HCT116 (cell line): Measurements from ENCODE around the gene CAMKK1. TPM values are rescaled to one million over a fixed set of nuclear protein-coding genes. Genes with fewer than 3 reads are reported as not detected.
A peak's percentile ranks its signal among the peaks of the same experiment; 100 is the strongest.

Experiments used
- ATAC-seq: fragments of 200-7000 bp; cut with Tn5 transposase; 2 replicates; pipeline ENCODE4 v1.9.1; 2020; ENCODE audit warnings: mild to moderate bottlenecking, moderate library complexity
- BruUV-seq: library from RNA; stranded (reverse); fragments of 400-500 nt; replicated peaks from 2 replicates; lab custom pipeline; 2021; lab: Mats Ljungman, UMichigan
- CTCF ChIA-PET: fragments of 300-600 bp; sonication (Branson Sonifier 250); formaldehyde crosslinking; loops from one replicate; lab custom pipeline; 2021; ENCODE audit warnings: antibody characterized with exemption; lab: Charles Lee
- POLR2A ChIA-PET: fragments of 300-600, 350-600 bp; sonication (Branson Sonifier 250); formaldehyde crosslinking; loops from one replicate; lab custom pipeline; 2021; ENCODE audit warnings: antibody characterized with exemption; lab: Charles Lee
- RAD21 ChIA-PET, 2 experiments: fragments of 300-600 bp; sonication (Branson Sonifier 250); formaldehyde crosslinking; loops; one replicate each; lab custom pipeline; 2023; ENCODE audit warnings: low total read pairs in 2 of 2; ENCODE audit not compliant: uncharacterized antibody in 2 of 2, unreplicated experiment in 2 of 2, low non-redundant PET in 1 of 2; lab: Charles Lee
- DNase-seq: peaks from one replicate; pipeline ENCODE4 v3.0.0-alpha.2; 2010; ENCODE audit warnings: low read depth, low spot score
- H2AFZ ChIP-seq: fragments of 200-600 bp; shearing (Covaris generic), sonication (generic); 2 replicates; pipeline ENCODE4 v1.6.1; 2017; ENCODE audit warnings: low read depth, mixed run types, mixed read lengths, antibody characterized with exemption, low read length; ENCODE audit not compliant: poor library complexity, severe bottlenecking
- H3K27ac ChIP-seq: 2 replicates; pipeline ENCODE4 v1.5.1; 2012; ENCODE audit warnings: low read depth, low read length
- H3K27me3 ChIP-seq: fragments of 200-600 bp; sonication (generic); 2 replicates; pipeline ENCODE4 v1.6.1; 2016; ENCODE audit warnings: mixed run types, low read length, mixed read lengths; ENCODE audit not compliant: insufficient read depth
- H3K36me3 ChIP-seq, 2 experiments: fragments of 200-500 bp in 1 of 2; fragments of 200-600 bp in 1 of 2; sonication (Bioruptor generic) in 1 of 2; sonication (generic) in 1 of 2; 2 replicates each; pipeline versions ENCODE4 v1.5.1 to v1.6.1; 2014 to 2016; ENCODE audit warnings: low read length in 2 of 2, inconsistent platforms in 1 of 2, mixed read lengths in 1 of 2, mixed run types in 1 of 2; ENCODE audit not compliant: insufficient read depth in 2 of 2, control insufficient read depth in 1 of 2
- H3K4me1 ChIP-seq, 2 experiments: fragments of 200-600 bp in 1 of 2; sonication (generic) in 1 of 2; 2 replicates each; pipeline versions ENCODE4 v1.5.1 to v1.6.1; 2012 to 2017; ENCODE audit warnings: low read length in 2 of 2, inconsistent platforms in 1 of 2, mild to moderate bottlenecking in 1 of 2, mixed read lengths in 1 of 2, mixed run types in 1 of 2, moderate library complexity in 1 of 2; ENCODE audit not compliant: insufficient read depth in 2 of 2, control insufficient read depth in 1 of 2
- H3K4me2 ChIP-seq: fragments of 200-600 bp; sonication (generic); 2 replicates; pipeline ENCODE4 v1.6.1; 2017; ENCODE audit warnings: mixed run types, low read length, mixed read lengths
- H3K4me3 ChIP-seq, 2 experiments: fragments of 200-600 bp in 1 of 2; sonication (generic) in 1 of 2; replicated peaks in 1 of 2; 2 replicates each; pipeline ENCODE4 v1.5.1; 2011 to 2016; ENCODE audit warnings: low read length in 2 of 2, control low read depth in 1 of 2, low read depth in 1 of 2, mild to moderate bottlenecking in 1 of 2, mixed read lengths in 1 of 2, mixed run types in 1 of 2
- H3K79me2 ChIP-seq: fragments of 200-600 bp; sonication (generic); 2 replicates; pipeline ENCODE4 v1.6.1; 2017; ENCODE audit warnings: mild to moderate bottlenecking, mixed run types, low read length, moderate library complexity, mixed read lengths; ENCODE audit not compliant: insufficient read depth
- H3K9ac ChIP-seq: fragments of 200-600 bp; sonication (generic); 2 replicates; pipeline ENCODE4 v1.6.1; 2016; ENCODE audit warnings: low read length, mixed read lengths
- H3K9me2 ChIP-seq: fragments of 200-600 bp; sonication (generic), shearing (Covaris generic); 2 replicates; pipeline ENCODE4 v1.6.1; 2017; ENCODE audit warnings: mixed run types, mild to moderate bottlenecking, moderate library complexity; ENCODE audit not compliant: insufficient read depth
- H3K9me3 ChIP-seq, 2 experiments: fragments of 200-500 bp in 1 of 2; fragments of 200-600 bp in 1 of 2; sonication (Bioruptor generic) in 1 of 2; sonication (generic) in 1 of 2; 2 replicates each; pipeline ENCODE4 v1.6.1; 2014 to 2017; ENCODE audit warnings: low read length in 2 of 2, mixed read lengths in 2 of 2, inconsistent platforms in 1 of 2, low read depth in 1 of 2, mild to moderate bottlenecking in 1 of 2, mixed run types in 1 of 2, moderate library complexity in 1 of 2; ENCODE audit not compliant: control insufficient read depth in 1 of 2, insufficient read depth in 1 of 2
- H4K20me1 ChIP-seq: fragments of 200-600 bp; sonication (generic), shearing (Covaris generic); 2 replicates; pipeline ENCODE4 v1.6.1; 2017; ENCODE audit warnings: mixed run types, mild to moderate bottlenecking, moderate library complexity; ENCODE audit not compliant: insufficient read depth
- ATF3 ChIP-seq: IDR thresholded peaks from 2 replicates; pipeline ENCODE4 v1.6.1; 2012
- CEBPB ChIP-seq: IDR thresholded peaks from 2 replicates; pipeline ENCODE4 v1.6.1; 2012; ENCODE audit warnings: low read depth
- EGR1 ChIP-seq: IDR thresholded peaks from 2 replicates; pipeline ENCODE4 v1.6.1; 2012; ENCODE audit warnings: low read depth
- EZH2 ChIP-seq: fragments of 200-600 bp; sonication (generic); IDR thresholded peaks from 2 replicates; pipeline ENCODE4 v1.6.1; 2017; ENCODE audit warnings: antibody characterized with exemption, mixed run types
- FOSL1 ChIP-seq: IDR thresholded peaks from 2 replicates; pipeline ENCODE4 v1.6.1; 2012; ENCODE audit warnings: low read depth
- POLR2A ChIP-seq: IDR thresholded peaks from 2 replicates; pipeline ENCODE4 v1.7.0; 2011; ENCODE audit warnings: borderline replicate concordance; ENCODE audit not compliant: insufficient read depth, insufficient read length; ENCODE audit errors: extremely low read depth
- RAD21 ChIP-seq: IDR thresholded peaks from 2 replicates; pipeline ENCODE4 v1.6.1; 2012; ENCODE audit warnings: low read depth, mild to moderate bottlenecking
- TCF7L2 ChIP-seq: IDR thresholded peaks from 2 replicates; pipeline ENCODE4 v1.7.0; 2011; ENCODE audit warnings: borderline replicate concordance, inconsistent platforms; ENCODE audit not compliant: insufficient read depth, insufficient read length; ENCODE audit errors: extremely low read depth
- YY1 ChIP-seq: IDR thresholded peaks from 2 replicates; pipeline ENCODE4 v1.6.1; 2011; ENCODE audit warnings: low read length, low read depth, moderate library complexity, mild to moderate bottlenecking; ENCODE audit not compliant: insufficient replicate concordance; ENCODE audit errors: extremely low read depth
- ZBTB33 ChIP-seq: IDR thresholded peaks from 2 replicates; pipeline ENCODE4 v1.6.1; 2011; ENCODE audit warnings: mild to moderate bottlenecking, low read length, moderate library complexity; ENCODE audit not compliant: insufficient replicate concordance; ENCODE audit errors: extremely low read depth
- intact Hi-C: fragments of 100-400 bp; cut with micrococcal nuclease; formaldehyde crosslinking; loops from 2 replicates; pipeline ENCODE4 v1.10.0; 2022
- total RNA-seq: library from RNA; stranded (reverse); gene quantifications from one replicate; pipeline ENCODE4 v1.2.1, GENCODE V29; 2021; ENCODE audit not compliant: unreplicated experiment

Gene CAMKK1
- total RNA-seq, 1 experiment from 2014 or later: 10.6 TPM

GRCh38 chr17:3891626-3892094, 1.2 kb downstream of the CAMKK1 start:
- no peaks in the 10 kb centered on the region for H3K9me3 ChIP-seq
- no peak for DNase-seq
- peak overlapping the region; percentile 68; the same call in 1 of the 2 replicates for H3K27ac ChIP-seq
- intact Hi-C loops: no loop called here
- peaks cover 64 to 80% of the 10 kb centered on the region in 2 experiments for H3K4me1 ChIP-seq
- BruUV-seq: no TSS peak
- peak overlapping the region; percentile 57 to 74 for H3K4me3 ChIP-seq
- no peaks in the 10 kb centered on the region for H3K9me2 ChIP-seq
- H3K79me2 ChIP-seq: peaks cover 12% of the 10 kb centered on the region; the same call in 1 of the 2 replicates
- POLR2A ChIA-PET: no interaction called here
- TF ChIP-seq CEBPB (no peak), POLR2A (no peak), ZBTB33 (no peak), EGR1 (no peak), YY1 (no peak), EZH2 (no peak), ATF3 (no peak), RAD21 (no peak), TCF7L2 (no peak), FOSL1 (no peak)
- TF ChIP-seq, all 23 proteins: peak for 0
- no peaks in the 10 kb centered on the region for H3K36me3 ChIP-seq
- H3K9ac ChIP-seq: peak overlapping the region; percentile 76
- H3K27me3 ChIP-seq: no peaks in the 10 kb centered on the region
- RAD21 ChIA-PET: no interaction called here
- CTCF ChIA-PET: no interaction called here
- H4K20me1 ChIP-seq: no peaks in the 10 kb centered on the region
- ATAC-seq: no peak
- peak overlapping the region; percentile 89 for H3K4me2 ChIP-seq
- no peak overlapping the region for H2AFZ ChIP-seq
